BJ (cell line): ENCODE measurements around the gene TRABD2B. TPM values are rescaled to one million over a fixed set of nuclear protein-coding genes. Genes with fewer than 3 reads are reported as not detected.

Source experiments
- CTCF ChIA-PET: fragments of 350-600 bp; formaldehyde crosslinking; extraction: SDS; loops from one replicate; lab custom pipeline; 2021; ENCODE audit warnings: antibody characterized with exemption, inconsistent platforms; lab: Yijun Ruan, JAX
- POLR2A ChIA-PET: fragments of 300-600 bp; sonication (Branson Sonifier 250); formaldehyde crosslinking; extraction: SDS; loops from one replicate; lab custom pipeline; 2021; ENCODE audit warnings: antibody characterized with exemption; lab: Charles Lee
- DNase-seq: peaks from one replicate; pipeline ENCODE4 v3.0.0-alpha.2; 2011; ENCODE audit warnings: low read depth
- H3K27me3 ChIP-seq: 2 replicates; pipeline ENCODE4 v1.6.0; 2011; ENCODE audit warnings: low read length; ENCODE audit not compliant: control insufficient read depth, insufficient read depth
- H3K36me3 ChIP-seq: 2 replicates; pipeline ENCODE4 v1.5.1; 2011; ENCODE audit warnings: low read length; ENCODE audit not compliant: control insufficient read depth, insufficient read depth
- H3K4me3 ChIP-seq: 2 replicates; pipeline ENCODE4 v1.5.1; 2011; ENCODE audit warnings: low read depth, mild to moderate bottlenecking, control low read depth, low read length
- polyA plus RNA-seq: library from polyadenylated mRNA; depleted of rRNA; stranded (reverse); fragments of >200 nt; gene quantifications from 2 replicates; pipeline ENCODE4 v1.2.3, GENCODE V29; 2011
- TF ChIP-seq, protein P1 (sequence below): IDR thresholded peaks from 2 replicates; pipeline ENCODE4 v1.5.1; 2011; ENCODE audit warnings: low read depth, mild to moderate bottlenecking, control low read depth, inconsistent platforms, low read length, moderate library complexity; ENCODE audit not compliant: insufficient read depth

Gene TRABD2B
- polyA plus RNA-seq, 1 experiment = not detected

- ChIA-PET CTCF (interaction anchor here (0.6 kb wide), 1 partner anchor 183 kb away, joined by 3 read pairs; no protein-coding TSS in a partner anchor), POLR2A (no interaction called here)
- no peaks in the 10 kb centered on the region for H3K36me3 ChIP-seq
- TF ChIP-seq, protein P1, sequence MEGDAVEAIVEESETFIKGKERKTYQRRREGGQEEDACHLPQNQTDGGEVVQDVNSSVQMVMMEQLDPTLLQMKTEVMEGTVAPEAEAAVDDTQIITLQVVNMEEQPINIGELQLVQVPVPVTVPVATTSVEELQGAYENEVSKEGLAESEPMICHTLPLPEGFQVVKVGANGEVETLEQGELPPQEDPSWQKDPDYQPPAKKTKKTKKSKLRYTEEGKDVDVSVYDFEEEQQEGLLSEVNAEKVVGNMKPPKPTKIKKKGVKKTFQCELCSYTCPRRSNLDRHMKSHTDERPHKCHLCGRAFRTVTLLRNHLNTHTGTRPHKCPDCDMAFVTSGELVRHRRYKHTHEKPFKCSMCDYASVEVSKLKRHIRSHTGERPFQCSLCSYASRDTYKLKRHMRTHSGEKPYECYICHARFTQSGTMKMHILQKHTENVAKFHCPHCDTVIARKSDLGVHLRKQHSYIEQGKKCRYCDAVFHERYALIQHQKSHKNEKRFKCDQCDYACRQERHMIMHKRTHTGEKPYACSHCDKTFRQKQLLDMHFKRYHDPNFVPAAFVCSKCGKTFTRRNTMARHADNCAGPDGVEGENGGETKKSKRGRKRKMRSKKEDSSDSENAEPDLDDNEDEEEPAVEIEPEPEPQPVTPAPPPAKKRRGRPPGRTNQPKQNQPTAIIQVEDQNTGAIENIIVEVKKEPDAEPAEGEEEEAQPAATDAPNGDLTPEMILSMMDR = no peak
- no peak for DNase-seq
- H3K4me3 ChIP-seq = no peak overlapping the region
- peaks cover 11% of the 10 kb centered on the region for H3K27me3 ChIP-seq
Observed at GRCh38 chr1:47990286-47990685, 6.9 kb downstream of the TRABD2B start.

DNA sequence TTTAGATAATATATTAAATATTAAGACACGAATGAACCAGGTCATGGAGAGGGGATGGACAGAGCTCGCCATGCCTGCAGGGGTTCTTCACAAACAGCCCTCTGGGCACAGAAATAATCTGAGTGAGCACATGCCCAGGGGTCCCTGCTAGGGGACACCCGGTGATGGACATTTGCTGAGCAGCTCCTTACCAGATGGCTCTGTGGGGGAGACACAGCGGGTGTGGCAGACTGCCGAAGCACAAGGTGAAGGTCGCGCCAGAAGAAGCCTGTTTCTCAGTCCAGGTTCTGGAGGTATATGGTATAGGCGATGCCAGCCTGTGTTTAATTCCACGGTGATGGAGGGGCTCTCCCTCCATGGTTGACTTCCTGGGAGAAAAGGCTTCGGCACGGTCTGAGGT lies 9.6 kb downstream of the TRABD2B start:
- POLR2A ChIA-PET = no interaction called here
- no peaks in the 10 kb centered on the region for H3K36me3 ChIP-seq
- CTCF ChIA-PET = interaction anchor here (2.3 kb wide), 1 partner anchor 10 kb away, joined by 14 read pairs; the partner anchor contains the start of gene TRABD2B
- TF ChIP-seq, protein P1 = no peak
- peaks cover 8% of the 10 kb centered on the region for H3K27me3 ChIP-seq
- H3K4me3 ChIP-seq = no peak overlapping the region
- no peak for DNase-seq

- ChIA-PET POLR2A (no interaction called here), CTCF (interaction anchor here (1.4 to 2.3 kb wide), 2 partner anchors 10 to 11 kb away, joined by 4 to 14 read pairs; partner anchors contain the start of gene TRABD2B)
- no peak overlapping the region for H3K4me3 ChIP-seq
- H3K27me3 ChIP-seq = peaks cover 8% of the 10 kb centered on the region
- no peak for DNase-seq
- TF ChIP-seq, protein P1 = no peak
- no peaks in the 10 kb centered on the region for H3K36me3 ChIP-seq
Observed at GRCh38 chr1:47986761-47987200, 10.4 kb downstream of the TRABD2B start.

DNA sequence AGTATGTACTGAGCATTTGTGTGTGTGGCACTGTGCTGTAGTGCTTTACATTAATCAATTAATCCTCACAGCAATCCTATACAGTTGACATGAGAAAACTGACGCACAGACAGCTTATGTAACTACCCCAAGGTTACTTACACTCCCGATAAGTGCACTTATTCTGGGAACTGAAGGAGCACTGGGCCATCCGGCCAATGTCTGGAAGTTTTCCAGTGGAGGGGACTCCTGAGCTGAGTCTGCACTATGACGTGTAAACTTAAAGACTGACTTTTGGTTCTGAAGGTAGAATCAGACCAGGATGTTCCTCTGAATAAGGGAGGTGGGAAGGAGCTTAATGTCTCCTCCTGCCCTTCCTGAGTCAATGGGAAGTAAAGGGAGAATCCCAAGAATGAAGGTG lies 12.2 kb downstream of the TRABD2B start:
- Histone ChIP-seq H3K27me3 (peaks cover 8% of the 10 kb centered on the region), H3K36me3 (no peaks in the 10 kb centered on the region), H3K4me3 (no peak overlapping the region)
- CTCF ChIA-PET = no interaction called here
- DNase-seq = no peak
- TF ChIP-seq, protein P1 = no peak
- POLR2A ChIA-PET = no interaction called here

DNA sequence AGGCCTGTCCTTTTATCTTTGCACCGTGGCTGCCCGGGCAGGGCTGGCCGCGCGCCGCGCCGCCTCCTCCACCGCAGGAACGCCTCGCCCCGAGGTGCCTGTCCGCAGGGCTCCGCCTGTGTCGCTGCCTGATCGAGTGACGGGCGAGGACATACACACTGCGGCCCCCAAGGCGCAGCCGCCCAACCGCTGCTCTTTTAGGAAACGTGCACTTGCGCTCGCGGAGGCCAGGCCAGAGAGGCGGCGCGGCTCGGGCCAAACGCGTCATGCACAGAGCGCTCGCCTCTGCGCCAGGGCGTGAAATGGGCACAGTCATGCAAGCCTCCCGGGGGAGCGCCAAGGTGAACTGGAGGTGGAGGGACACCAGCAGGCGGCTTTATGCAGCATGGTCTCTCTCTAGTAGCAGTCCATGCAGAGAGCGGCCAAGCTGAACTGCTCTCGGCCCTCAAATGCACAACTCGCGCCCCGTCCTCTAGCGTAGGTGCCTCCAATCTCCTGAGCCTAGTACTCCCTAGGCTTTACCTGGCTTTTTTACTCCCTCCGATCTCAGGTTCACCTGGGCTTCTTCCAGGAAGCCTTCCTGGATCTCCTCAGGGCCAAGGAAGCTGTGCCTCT lies 12.9 kb downstream of the TRABD2B start:
- CTCF ChIA-PET = no interaction called here
- POLR2A ChIA-PET = no interaction called here
- DNase-seq = no peak
- H3K36me3 ChIP-seq = no peaks in the 10 kb centered on the region
- TF ChIP-seq, protein P1 = no peak
- H3K27me3 ChIP-seq = peaks cover 8% of the 10 kb centered on the region
- H3K4me3 ChIP-seq = no peak overlapping the region
